Stimulated activated CD8-positive, alpha-beta memory T cell treated with anti-CD3 and anti-CD28 coated beads, Interleukin-15, amount 100 ng/mL, for 48 hours (primary cell): ENCODE measurements around the gene HOATZ.

Experiments used
- DNase-seq, 2 donors: peaks; one replicate each; pipeline ENCODE4 v3.0.0-alpha.2; 2020; ENCODE audit warnings: low read depth in 2 of 2

Gene HOATZ

DNA sequence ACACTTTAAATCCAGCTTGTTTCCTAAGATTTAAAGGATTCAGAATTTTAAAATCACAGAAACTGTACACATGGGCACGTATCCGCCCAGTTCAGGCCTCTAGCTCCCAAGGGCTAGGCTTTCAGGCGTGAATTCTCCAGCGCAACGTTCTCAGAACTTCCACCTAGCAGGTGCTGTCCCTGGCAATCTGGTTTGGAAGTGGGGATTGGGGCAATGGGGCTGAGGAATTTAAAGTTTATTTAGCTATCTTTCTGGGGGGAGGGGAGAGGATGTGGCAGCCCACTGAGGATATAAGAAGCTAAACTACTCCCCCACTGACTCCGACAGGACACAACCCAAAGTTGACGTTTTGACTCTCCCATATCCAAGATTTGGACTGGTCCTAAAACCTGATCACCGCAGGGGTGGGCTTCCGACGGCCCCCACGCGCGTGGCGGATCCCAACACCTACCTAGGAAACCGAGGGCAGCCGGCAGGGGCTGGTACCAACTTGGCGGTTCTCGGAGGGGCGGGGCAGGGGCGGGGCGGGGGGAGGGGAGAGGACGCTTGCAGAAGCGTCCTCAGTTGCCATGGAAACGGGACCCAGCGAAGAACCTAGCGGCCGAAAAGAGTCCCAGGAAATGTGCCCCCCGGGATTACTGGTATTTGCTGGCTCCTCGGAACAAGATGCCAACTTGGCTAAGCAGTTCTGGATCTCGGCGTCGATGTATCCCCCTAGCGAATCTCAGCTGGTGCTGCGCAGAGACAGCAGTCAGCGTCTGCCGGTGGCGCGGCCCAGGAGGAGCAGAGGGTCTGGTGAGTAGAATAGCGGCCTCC, at the start of gene HOATZ:
Gene HOATZ, plus strand, starts transcription at position 563 of the 816 bp plus-strand sequence. Its CDS starts 7 bp downstream, at position 570.
- DNase-seq, result no peak

GRCh38 chr11:111465400-111465799, 49.2 kb upstream of the HOATZ start:
- DNase-seq, result no peak

DNA sequence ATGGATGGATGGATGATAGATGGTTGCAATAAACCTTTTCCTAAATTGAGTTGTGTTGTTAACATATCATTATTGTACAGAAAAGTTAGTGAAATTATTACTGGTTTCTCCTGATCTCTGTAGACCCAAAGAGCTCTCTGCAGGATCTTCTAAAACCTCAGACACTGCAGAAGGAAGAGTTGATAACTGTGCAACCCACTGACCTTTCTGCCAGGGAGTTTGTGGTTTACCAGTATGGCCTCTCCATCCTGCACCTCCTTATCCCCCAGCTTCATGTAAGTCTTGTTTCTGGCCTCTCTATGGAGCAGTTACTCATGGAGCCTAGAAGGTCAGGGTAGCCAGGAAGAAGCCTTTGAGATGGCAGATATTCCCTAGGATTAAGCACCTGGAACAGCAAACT, 48.0 kb upstream of the HOATZ start:
- no peak for DNase-seq

GRCh38 chr11:111469200-111469599, 45.4 kb upstream of the HOATZ start:
- DNase-seq, result no peak

- DNase-seq, result no peak
Measured at GRCh38 chr11:111472228-111472627, 42.4 kb upstream of the HOATZ start.

DNA sequence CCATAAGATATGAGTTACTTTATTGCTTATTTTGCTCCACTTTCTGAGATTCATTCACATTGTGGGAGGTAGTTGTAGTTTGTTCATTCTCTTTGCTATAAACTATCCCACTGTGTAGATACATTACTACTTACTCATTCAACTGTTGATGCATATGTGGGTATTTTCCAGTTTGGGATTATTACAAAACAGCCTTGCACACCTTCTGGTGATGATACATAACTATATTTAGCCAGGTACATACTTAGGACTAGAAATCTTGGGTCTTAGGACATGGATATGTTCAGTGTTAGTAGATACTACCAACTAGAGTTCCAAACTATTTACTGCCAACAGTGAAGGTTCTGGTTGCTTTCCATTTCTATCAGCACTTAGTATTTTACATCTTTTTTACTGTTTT, 40.1 kb upstream of the HOATZ start:
- DNase-seq, result no peak

DNA sequence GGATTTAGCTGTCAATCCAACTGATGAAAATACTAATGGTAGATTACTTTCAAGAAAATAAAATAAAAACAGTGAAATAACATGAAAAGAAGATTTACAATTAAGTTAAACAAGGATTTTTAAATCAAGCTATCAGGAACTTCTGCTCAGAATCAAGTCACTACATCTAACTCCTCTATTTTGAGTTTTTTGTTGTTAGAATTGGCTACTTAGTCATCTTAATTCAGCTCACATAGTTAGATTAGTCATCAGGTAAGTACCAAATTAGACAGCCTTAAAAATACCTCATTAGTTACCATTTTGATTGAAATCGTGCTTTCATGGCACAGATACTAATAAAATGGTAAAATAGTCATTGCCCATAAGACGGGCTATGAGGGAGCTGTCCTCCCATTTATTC, 38.2 kb upstream of the HOATZ start:
- no peak for DNase-seq

DNA sequence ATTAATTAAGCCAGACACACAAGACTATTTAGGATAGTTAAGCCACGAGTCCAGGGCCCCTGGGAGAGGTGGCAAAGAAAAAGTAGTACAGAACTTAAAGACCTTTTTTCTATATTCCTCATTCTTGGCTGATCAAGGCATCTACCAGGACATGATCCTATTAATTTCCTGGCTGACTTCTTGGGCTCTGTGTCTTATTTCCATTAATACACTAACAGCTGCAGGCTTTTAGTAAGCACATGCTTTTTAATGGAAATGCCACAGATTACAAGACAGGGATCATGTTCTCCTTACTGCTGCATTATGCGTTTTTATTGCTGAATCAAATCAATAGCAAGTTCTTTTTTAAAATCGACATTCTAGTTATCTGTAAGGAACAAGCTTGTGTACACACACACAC, 37.6 kb upstream of the HOATZ start:
- no peak for DNase-seq

DNA sequence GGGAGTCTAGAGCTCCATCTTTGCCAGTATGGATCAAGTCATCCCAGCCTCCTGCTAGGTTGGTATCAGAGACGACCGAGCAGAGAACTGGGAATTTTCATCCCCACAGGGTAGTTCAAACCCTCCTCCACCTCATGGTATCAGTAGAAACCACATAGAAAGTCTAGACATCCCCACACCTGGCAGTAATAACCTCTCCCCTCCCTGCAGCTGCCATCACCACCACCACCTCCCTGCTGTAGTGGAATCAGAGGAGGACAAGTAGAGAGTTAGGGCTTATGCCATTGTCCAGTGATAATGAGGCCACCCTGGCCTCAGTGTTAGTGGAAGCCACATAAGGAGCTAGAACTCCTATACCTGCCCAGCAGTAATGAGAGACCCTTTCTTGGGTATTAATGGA, 36.7 kb upstream of the HOATZ start:
- DNase-seq, result no peak

GRCh38 chr11:111479666-111480065, 34.9 kb upstream of the HOATZ start:
- no peak for DNase-seq

GRCh38 chr11:111483431-111483830, 31.1 kb upstream of the HOATZ start:
- DNase-seq, result no peak

DNA sequence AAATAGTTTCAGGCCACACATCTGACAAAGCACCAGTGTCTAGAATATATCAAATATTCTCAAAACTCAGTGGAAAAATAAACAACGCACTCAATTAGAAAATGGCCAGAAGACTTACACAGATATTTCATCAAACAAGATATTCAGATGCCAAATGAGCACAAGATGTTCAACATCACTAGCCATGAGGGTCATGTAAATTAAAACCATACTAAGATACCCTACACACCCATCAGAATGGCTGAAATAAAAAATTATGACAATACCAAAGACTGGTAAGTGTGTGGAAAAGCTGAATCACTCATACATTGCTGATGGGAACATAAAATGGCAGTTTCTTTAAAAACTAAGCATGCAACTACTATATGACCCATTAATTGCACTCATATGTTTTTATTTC, 24.1 kb upstream of the HOATZ start:
- no peak for DNase-seq

GRCh38 chr11:111494040-111494439, 20.5 kb upstream of the HOATZ start:
- no peak for DNase-seq

GRCh38 chr11:111499483-111499882, 15.1 kb upstream of the HOATZ start:
- no peak for DNase-seq

DNA sequence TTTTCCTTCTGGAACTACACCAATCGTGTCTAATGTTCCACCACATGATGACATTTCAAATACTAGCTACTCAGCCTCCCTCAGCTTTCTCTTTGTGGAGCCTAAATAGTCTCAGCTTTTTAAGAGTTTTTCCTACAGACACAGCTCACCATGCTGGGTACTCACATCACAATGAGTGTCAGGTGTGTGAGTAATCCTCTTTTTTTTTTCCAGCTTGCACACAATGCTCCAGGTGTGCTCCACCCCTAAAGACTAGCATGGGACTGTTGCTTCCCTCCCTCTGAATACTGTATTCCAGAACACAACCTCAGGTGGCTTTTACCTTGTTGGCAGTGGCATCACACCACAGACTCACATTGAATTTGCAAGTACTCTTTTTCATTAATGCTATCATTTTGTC, 14.1 kb upstream of the HOATZ start:
- no peak for DNase-seq

GRCh38 chr11:111502611-111503010, 12.0 kb upstream of the HOATZ start:
- no peak for DNase-seq

DNA sequence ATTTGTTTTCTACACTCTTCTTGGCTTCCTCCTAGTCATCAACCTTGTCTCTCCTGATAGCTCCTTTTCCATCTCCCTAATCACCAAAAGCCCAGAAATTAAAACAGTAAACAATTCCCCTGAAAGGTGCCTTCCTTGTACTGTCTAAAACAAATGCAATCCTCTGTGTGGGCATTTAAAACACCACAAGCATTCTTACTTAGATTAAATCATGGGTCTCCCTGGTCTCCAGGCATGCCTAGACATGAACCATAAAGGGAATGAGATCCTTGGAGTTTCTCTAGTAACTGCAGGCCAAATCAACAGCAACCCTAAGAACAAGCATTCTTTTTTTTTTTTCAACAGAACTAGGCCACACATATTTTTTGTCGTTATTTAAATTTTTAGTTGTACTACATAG, 4.3 kb upstream of the HOATZ start:
- no peak for DNase-seq

DNA sequence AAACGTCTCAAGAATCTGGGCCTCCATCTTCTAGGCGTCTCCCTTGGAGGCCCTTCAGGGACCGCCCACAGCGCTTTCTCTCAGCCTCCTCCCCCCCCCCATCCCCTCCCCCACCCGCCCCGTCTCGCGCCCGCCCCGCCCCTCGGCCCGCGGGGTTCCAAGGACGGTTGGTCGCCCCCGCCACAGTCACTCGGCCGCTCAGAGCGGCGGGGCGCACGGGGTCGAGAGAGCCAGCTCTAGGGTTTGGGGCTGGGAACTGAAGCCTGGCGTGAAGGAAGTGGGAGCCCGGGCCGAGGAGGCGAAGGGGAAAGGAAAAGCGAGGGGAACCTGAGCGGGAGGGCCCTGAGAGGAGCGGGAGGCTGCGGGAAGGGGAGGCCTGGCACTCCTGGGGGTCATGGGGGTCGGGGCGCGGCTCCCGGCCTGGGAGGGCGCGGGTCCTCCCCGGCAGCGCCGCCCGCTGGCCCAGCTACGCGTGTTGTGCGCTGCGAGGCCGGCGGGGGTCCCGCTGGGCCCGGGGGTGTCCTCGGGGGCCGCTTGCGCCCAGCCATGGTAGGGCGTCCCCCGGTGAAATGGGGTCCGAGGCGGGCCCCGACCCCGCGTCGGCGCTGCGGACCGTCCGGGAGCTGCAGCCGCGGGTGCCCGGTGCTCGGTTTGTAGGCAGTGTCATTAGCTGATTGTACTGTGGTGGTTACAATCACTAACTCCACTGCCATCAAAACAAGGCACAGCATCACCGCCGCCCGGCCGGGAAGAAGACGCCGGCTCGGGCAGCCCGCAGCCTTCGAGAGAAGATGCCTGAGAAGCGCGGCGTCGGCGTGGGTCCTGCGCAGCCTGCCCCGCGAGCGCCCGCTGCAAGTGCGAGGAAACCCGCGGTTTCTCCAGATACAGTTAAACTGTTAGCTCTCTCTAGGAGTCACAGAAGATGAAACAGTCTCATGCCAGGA, 2.0 kb upstream of the HOATZ start, which contains the start of gene BTG4:
Gene BTG4, minus strand, starts transcription at position 91 of the 944 bp plus-strand sequence. CDS start 13,610 bp downstream, outside the sequence.
- DNase-seq, result no peak

DNA sequence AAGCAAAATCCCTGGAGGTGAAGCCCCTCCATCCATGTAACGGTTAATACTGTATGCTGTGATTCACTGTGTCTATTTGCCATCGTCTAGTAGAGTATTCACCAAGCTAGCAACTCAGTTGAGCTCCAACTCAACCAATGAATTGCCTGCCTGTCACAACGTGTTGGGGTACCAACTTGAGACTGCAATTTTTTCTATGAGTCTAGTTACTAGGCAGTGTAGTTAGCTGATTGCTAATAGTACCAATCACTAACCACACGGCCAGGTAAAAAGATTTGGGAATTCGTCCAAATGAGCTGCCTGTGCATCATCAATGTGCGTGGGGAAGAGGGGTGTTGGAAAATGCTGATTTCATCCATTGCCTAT, 1.4 kb upstream of the HOATZ start:
- DNase-seq, result no peak

DNA sequence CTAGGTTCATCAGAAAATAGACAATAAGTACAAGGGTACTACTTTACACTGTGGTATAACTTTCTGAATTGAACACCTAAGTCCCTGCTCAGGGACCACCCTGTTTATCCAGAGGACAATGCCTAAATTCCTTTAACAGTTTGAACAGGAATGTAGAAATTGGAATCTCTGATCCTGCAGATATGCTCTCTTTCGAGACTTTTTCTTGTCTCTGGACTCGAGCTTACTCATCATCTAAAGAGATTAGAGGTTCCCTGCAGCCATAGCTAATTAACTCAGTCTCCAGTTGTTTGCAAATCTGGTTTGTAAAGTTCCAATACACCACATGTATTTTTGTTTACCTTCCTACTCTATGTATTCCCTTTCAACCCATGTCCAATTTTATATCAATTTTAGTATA, 1.0 kb downstream of the HOATZ start:
- no peak for DNase-seq

DNA sequence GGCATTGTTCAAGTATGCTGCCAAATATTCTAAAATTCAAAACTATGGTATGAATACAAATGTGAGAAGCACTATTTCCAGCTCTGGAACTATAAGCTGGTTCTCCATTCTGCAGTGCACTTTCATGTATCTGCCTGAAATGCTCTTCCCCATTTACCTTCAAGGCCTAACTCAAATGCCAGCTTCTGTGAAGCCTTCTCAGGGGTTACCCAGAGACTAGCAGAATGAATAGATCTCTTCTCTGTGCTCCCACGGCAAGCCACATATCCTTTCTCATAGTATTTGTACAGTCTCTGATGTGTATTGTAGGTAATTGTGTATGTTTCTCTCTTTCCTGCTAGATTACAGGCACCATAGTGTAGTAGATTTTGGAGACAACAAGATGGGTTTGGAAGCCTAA, 4.1 kb downstream of the HOATZ start:
- no peak for DNase-seq

GRCh38 chr11:111520560-111520959, 6.0 kb downstream of the HOATZ start:
- no peak for DNase-seq

- DNase-seq, result no peak
Measured at GRCh38 chr11:111521135-111521534, 6.6 kb downstream of the HOATZ start.
